ENCODE data around the gene FST. TPM values are rescaled to one million over a fixed set of nuclear protein-coding genes. Genes with fewer than 3 reads are reported as not detected.

The FST gene
- total and polyA plus RNA-seq, 2 of the 13 experiments (the other 11 are each of a cell fraction or from before 2014, with no cell fraction given), result 38.6 to 136 TPM

- no peak for TF ChIP-seq NFAT5 (CRISPR knock-in tag; IDR thresholded peaks at IDR 0.05)
- TF ChIP-seq THAP8 (CRISPR knock-in tag; IDR thresholded peaks at IDR 0.05; ENCODE audit: borderline replicate concordance), result 0 out of 2 replicates have a peak, but pooled peaks have one; percentile 65
- TF ChIP-seq IRF9 (CRISPR knock-in tag; IDR thresholded peaks at IDR 0.05; ENCODE audit: borderline replicate concordance), result no peak
- TF ChIP-seq MYNN (CRISPR knock-in tag; IDR thresholded peaks at IDR 0.05; ENCODE audit: low read depth), result no peak
- TF ChIP-seq KDM5A (IDR thresholded peaks at IDR 0.05; ENCODE audit: borderline replicate concordance, low read length), result no peak
- TF ChIP-seq TIGD3 (CRISPR knock-in tag; IDR thresholded peaks at IDR 0.05; ENCODE audit: borderline replicate concordance), result no peak
- no peak for TF ChIP-seq REXO4 (CRISPR knock-in tag; IDR thresholded peaks at IDR 0.05; ENCODE audit: borderline replicate concordance)
- TF ChIP-seq ATF3 (CRISPR knock-in tag; IDR thresholded peaks at IDR 0.05), result no peak
- TF ChIP-seq ZNF337 (CRISPR knock-in tag; IDR thresholded peaks at IDR 0.05; ENCODE audit: borderline replicate concordance, low read depth), result no peak
- TF ChIP-seq ZNF713 (CRISPR knock-in tag; IDR thresholded peaks at IDR 0.05), result no peak
- peak; percentile 40 for TF ChIP-seq GATAD2A (CRISPR knock-in tag; IDR thresholded peaks at IDR 0.05)
- no peak for TF ChIP-seq ZNF609 (CRISPR knock-in tag; IDR thresholded peaks at IDR 0.05; ENCODE audit: borderline replicate concordance)
- no peak for TF ChIP-seq KLF9 (CRISPR knock-in tag; IDR thresholded peaks at IDR 0.05; ENCODE audit: low read depth)
These were observed 1.9 kb upstream of the FST start (continued) for GRCh38 chr5:53478411-53479044.

Measured in HepG2 (cell line).